HG02973 (cell line): ENCODE results near the gene CFL2.
"Not testable (repeated sequence)": the region's sequence is repeated elsewhere in the genome, so short reads cannot be mapped to it uniquely, and the experiment has no call there.

Source experiments
- ATAC-seq: cut with Tn5 transposase; IDR thresholded peaks from one replicate; pipeline ENCODE4 v1.9.1; 2021; ENCODE audit warnings: moderate library complexity; ENCODE audit not compliant: unreplicated experiment

The CFL2 gene

DNA sequence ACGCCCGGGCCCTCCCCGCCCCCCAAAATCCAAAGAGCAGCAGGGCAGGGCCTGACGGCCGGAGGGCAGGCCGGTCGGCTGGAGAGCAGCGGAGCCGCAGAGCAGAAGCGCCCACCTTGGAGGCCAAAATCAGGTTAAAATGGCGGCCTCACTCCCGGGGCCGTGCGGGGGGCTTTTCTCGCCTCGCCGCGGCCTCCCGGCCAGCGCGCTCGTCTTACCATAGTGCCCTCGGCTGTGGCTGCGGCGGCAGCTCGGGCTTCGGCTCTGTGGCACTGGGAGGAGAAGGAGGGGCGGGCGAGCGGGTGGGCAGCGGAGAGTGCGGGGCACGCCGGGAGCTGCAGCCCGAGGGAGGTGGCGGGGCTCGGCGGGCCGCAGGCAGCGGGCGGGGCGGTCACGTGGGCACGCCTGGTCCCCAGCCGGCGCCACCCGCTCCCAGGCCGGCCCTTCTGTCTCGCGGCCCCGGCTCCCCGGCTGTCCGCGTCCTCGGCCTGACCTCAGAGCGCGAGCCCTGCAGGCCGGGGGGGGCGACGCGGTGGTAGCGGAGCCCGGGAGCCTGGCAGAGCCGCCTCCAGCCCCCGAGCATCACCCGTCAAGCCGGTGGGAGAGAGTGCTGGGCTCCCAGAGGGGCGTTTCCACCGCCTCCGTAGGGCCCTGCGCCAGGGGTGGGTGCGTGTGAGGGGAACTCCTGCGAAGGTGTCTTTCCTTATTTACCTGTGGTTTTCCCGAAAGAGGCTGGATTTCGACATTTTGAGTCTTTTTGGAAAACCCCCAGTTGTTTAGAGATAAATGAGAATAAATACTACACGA is at the start of gene CFL2:
Gene CFL2, minus strand, starts transcription at position 274 of the 807 bp plus-strand sequence. Its CDS starts 53 bp downstream, at position 221.
- peak; percentile 77 for ATAC-seq

DNA sequence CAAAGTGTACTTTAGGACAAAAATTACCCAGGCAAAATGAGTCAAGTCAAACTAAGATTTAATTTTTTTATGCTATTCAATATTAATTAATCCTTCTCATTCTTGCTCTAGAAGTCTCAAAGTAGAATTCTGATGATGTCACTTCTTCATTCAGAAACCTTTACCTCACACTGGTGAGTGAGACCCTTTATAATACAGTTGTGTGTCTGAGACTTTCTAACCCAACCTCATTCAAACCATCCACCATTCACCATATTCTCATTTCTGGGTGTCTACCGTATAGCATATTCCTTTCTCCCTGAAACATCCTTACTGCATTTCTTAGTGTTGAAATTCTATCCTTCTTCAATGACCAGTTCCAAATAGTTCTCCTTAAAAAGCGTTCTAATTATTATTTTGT is 40.8 kb upstream of the CFL2 start:
- no peak for ATAC-seq

- ATAC-seq = no peak
Measured at GRCh38 chr14:34754687-34755086, 40.3 kb upstream of the CFL2 start.

DNA sequence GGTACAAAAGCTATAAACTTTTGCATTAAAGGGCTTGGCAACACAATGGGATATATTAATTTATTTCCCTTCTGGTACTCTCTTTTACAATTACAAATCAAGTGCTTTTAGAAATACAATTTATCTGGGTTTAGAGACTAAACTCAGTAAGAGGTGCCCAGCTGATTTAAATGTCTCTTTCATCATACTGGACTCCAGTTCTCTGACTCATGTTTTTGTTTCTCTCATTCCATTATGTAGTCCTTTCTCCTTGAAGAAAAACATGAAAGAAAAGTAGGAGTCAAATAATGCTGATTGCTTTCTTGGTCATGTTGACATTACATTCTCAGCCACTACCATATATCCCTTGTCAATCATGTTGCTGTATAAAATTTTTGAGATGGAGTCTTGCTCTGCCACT is 36.3 kb upstream of the CFL2 start:
- no peak for ATAC-seq

- no peak for ATAC-seq
Measured at GRCh38 chr14:34750233-34750632, 35.8 kb upstream of the CFL2 start.

DNA sequence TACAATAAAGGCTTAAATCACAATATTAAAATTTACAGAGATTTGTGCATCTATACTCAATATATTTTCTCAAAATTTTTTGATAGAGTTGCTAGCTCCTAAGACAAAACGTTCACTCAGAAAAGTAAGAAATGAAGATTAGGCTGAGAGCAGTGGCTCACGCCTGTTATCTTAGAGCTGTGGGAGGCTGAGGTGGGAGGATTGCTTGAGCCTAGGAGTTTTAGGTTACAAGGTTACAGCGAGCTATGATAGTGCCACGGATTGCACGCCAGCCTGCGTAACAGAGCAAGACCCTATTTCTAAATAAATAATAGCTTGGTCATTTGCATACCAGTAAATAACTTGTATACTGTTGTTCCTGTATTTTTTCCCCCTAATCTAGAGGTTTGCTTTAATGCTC is 35.0 kb upstream of the CFL2 start:
- ATAC-seq = no peak

DNA sequence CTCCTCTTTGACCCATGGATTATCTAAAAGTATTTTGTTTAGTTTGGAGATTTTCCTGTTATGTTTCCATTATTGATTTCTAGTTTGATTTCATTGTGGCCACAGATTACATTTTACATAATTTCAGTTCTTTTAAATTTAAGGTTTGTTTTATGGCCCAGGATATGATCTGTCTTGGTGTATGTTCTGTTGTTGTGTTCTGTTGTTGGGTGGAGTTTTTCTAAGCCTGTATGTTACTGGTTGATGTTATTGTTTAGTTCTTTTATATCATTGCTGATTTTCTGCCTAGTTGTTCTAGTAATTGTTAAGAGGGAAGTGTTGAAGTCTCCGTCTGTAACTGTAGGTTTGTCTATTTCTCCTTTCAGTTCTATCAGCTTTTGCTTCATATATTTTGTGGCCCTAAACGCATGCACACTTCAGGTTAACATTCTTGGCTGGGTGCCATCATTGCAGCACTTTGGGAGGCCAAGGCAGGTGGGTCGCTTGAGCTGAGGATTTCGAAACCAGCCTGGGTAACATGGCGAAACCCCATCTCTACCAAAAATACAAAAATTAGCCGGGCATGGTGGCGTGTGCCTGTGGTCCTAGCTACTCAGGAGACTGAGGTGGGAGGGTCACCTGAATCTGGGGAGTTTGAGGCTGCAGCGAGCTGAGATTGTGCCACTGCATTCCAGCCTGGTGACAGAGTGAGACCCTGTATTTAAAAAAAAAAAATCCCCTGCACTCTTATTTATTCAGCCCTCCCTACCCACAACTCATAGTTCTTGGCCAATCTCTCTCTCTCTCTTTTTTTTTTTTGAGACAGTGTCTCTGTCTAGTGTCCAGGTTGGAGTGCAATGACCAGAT is 28.1 kb upstream of the CFL2 start:
- ATAC-seq = no peak

- no peak for ATAC-seq
Measured at GRCh38 chr14:34741840-34742239, 27.4 kb upstream of the CFL2 start.

DNA sequence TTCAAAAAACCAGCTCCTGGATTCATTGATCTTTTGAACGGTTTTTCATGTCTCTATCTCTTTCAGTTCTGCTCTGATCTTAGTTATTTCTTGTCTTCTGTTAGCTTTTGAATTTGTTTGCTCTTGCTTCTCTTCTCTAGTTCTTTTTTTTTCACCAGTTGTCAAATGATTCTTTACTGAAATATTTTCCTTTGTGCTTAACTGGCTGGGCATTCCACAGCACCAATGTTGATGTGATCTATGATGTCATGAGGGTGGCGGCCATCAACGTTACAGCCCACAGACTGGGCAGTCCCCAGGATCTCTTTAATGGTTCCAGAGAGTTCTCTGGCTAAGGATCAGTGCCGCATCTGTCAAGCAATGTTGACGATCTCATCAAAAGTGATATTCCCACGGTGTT is 25.7 kb upstream of the CFL2 start:
- not testable (repeated sequence) for ATAC-seq

GRCh38 chr14:34737079-34737478 is 22.7 kb upstream of the CFL2 start:
- ATAC-seq = not testable (repeated sequence)

GRCh38 chr14:34733245-34733644 is 18.9 kb upstream of the CFL2 start:
- ATAC-seq = no peak

GRCh38 chr14:34732802-34733201 is 18.4 kb upstream of the CFL2 start:
- no peak for ATAC-seq

DNA sequence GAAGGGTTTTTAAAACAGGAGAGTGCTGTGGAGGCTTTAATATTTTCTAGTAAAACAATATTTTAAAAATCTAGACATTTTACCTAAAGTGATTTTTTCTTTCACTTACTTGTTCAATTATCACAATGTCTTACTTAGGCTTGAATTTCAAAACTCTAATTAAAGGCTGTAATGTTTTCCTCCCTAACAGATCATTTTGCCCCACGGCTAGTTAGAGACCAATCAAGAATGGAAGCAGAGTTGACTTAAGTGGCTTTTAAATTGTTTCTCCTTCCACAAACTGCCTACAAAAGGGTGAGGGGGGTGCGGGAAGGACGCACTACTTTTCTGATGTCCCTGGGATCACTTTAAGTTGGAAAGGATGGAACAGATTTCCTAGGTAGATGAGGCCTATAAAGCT is 9.5 kb upstream of the CFL2 start:
- no peak for ATAC-seq

- ATAC-seq = no peak
Measured at GRCh38 chr14:34722723-34723545, 8.5 kb upstream of the CFL2 start.

- ATAC-seq = no peak
Measured at GRCh38 chr14:34721129-34721528, 6.7 kb upstream of the CFL2 start.

DNA sequence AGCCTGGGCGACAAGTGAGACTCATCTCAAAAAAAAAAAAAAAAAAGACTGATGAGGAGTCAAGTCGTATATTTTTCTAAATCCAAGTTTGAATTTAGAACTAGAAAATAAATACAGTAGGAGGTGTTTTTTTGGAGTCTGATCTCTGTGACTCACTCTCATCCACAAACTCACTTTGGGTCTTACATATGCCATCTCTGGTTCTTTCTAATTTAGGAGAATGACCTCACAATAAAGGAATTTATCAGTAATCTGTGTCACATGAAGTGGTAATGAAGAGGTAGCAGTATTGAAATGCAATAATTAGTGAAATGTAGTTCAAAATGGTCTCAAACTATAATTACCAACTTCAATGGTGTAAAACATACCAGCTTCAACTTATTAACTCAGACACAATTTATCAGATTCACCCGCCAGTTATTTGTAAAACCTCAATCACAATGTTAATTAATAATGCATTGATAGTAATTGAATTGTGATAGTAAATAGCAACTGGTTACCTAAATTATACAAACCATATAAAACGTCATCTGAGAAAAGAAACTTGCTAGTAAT is 4.4 kb upstream of the CFL2 start:
- no peak for ATAC-seq

DNA sequence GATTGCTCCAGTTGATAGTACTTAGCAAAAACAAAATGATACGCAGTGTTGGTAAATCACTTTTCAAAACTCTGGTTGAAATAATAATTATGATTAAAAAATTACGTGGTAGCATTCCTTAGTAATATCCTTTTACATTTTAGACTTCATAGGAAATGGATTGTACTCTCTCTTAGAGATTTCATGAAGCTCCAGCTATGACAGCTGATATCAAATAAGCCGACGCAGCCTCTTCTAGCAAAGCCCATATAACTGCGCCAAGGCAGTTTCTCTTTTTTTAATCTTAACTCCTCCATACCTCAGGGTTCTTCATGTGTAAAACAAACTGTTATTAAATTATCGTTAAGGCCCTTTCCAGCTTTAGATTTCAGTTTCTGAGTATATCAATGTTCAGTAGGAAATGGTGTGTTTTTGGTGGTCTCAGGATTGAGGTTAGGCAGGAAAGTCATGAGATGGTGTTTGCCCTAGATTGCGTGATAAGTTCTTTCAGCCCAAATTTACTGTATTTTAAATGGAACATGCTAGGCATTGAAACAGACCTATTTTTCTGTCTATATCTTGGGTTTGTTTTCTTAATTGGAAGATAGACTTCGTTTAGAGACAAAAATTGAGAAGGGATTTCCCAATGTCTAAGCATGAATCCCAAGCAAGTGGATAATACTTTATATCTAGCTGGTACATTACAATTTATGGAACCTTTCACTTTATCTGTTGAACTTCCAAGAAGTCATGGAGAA is 902 bp upstream of the CFL2 start:
- ATAC-seq = no peak

DNA sequence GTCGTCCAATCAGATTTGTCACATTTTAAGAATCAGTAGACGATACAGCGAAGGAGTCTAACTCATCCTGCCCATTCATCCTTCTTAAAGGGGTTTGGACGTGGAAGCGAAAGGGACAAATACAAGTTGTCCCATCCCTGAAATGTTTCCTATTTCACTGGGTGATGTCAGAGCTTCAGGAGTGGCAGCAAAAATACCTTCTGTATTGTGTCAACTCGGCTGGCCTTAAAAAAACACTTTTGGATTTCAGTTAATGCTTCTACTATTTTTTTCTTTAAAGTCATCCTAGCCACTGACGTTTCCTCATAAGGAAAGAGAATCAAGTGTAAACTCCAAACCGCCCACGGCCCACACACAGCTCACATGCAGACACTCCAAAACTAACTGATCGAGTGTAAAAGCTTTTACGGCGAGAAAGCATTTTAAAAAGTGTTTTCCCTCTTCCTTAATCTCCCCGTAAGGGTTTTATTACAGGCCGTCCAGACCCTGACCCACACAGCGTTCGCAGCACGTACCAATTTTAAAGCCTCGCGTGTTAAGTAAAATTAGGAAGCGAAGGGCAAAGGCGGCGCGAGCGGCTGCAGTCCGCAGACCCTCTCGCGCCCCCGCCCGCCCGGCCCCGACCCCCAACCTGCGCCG is 593 bp downstream of the CFL2 start:
- ATAC-seq = peak; percentile 21

- no peak for ATAC-seq
Measured at GRCh38 chr14:34713122-34713680, 1.2 kb downstream of the CFL2 start.
